T-cell (primary cell): Measurements from ENCODE around the gene CACNB4. TPM values are rescaled to one million over a fixed set of nuclear protein-coding genes. Genes with fewer than 3 reads are reported as not detected.
"Not testable (repeated sequence)": the region's sequence is repeated elsewhere in the genome, so short reads cannot be mapped to it uniquely, and the experiment has no call there.

Source experiments
- ATAC-seq, 4 experiments: fragments of 200-7000 bp in 3 of 4; fragments of 150-1000 bp in 1 of 4; cut with Tn5 transposase; replicated peaks in 1 of 4; 1 replicate in 3 of 4; 2 replicates in 1 of 4; pipeline ENCODE4 v1.10.0; 2021; ENCODE audit warnings: moderate library complexity in 3 of 4, mild to moderate bottlenecking in 2 of 4, moderate number of reproducible peaks in 1 of 4
- CTCF ChIA-PET, 2 donors: fragments of 300-600 bp; sonication (Branson Sonifier 250); formaldehyde crosslinking; loops; one replicate each; lab custom pipeline; 2022; ENCODE audit warnings: antibody characterized with exemption in 2 of 2; lab: Charles Lee
- POLR2A ChIA-PET, 2 donors: fragments of 300-600 bp; sonication (Branson Sonifier 250); formaldehyde crosslinking; loops; one replicate each; lab custom pipeline; 2022; ENCODE audit warnings: antibody characterized with exemption in 2 of 2; lab: Charles Lee
- DNase-seq, 35 experiments: peaks; one replicate each; pipeline versions ENCODE4 v3.0.0 to v3.0.0-alpha.2; 2013 to 2023
- H3K27ac ChIP-seq: one replicate; pipeline ENCODE4 v1.5.1; 2013; ENCODE audit warnings: low read length
- H3K27me3 ChIP-seq, 2 experiments: replicated peaks in 1 of 2; 1 replicate in 1 of 2; 2 replicates in 1 of 2; pipeline versions ENCODE4 v1.6.1 to v1.7.0; 2013; ENCODE audit warnings: low read length in 1 of 2, mixed read lengths in 1 of 2; ENCODE audit not compliant: control insufficient read depth in 2 of 2, insufficient read depth in 2 of 2; ENCODE audit errors: extremely low read depth in 1 of 2
- H3K36me3 ChIP-seq, 2 donors: 1 replicate in 1 of 2; 2 replicates in 1 of 2; pipeline versions ENCODE4 v1.6.1 to v1.7.0; 2013; ENCODE audit warnings: low read length in 1 of 2; ENCODE audit not compliant: control insufficient read depth in 2 of 2, insufficient read depth in 1 of 2; ENCODE audit errors: extremely low read depth in 1 of 2
- H3K4me1 ChIP-seq, 2 experiments: 1 replicate in 1 of 2; 2 replicates in 1 of 2; pipeline versions ENCODE4 v1.6.1 to v1.7.0; 2013; ENCODE audit warnings: low read length in 2 of 2, mixed read lengths in 1 of 2; ENCODE audit not compliant: insufficient read depth in 2 of 2, control insufficient read depth in 1 of 2; ENCODE audit errors: extremely low read depth in 1 of 2
- H3K4me3 ChIP-seq, 2 donors: 1 replicate in 1 of 2; 2 replicates in 1 of 2; pipeline versions ENCODE4 v1.5.1 to v1.7.0; 2013; ENCODE audit warnings: mild to moderate bottlenecking in 2 of 2, low read length in 1 of 2, moderate library complexity in 1 of 2; ENCODE audit not compliant: control insufficient read depth in 1 of 2; ENCODE audit errors: extremely low read depth in 1 of 2
- H3K9me3 ChIP-seq: 2 replicates; pipeline ENCODE4 v1.7.0; 2013
- H3K27ac Mint-ChIP-seq, 2 donors: one replicate each; pipeline ENCODE4 v1.8.0; 2020 to 2021; ENCODE audit warnings: mild to moderate bottlenecking in 2 of 2, mixed read lengths in 2 of 2
- H3K27me3 Mint-ChIP-seq, 2 donors: one replicate each; pipeline ENCODE4 v1.8.0; 2021 to 2022; ENCODE audit warnings: mixed read lengths in 2 of 2
- H3K36me3 Mint-ChIP-seq: one replicate; pipeline ENCODE4 v1.8.0; 2021; ENCODE audit warnings: mixed read lengths
- H3K4me1 Mint-ChIP-seq, 3 donors: one replicate each; pipeline ENCODE4 v1.8.0; 2020 to 2022; ENCODE audit warnings: mixed read lengths in 3 of 3, mild to moderate bottlenecking in 1 of 3
- H3K4me3 Mint-ChIP-seq, 3 donors: one replicate each; pipeline ENCODE4 v1.8.0; 2020 to 2022; ENCODE audit warnings: mild to moderate bottlenecking in 3 of 3, mixed read lengths in 3 of 3, moderate library complexity in 3 of 3
- H3K9me3 Mint-ChIP-seq, 3 donors: one replicate each; pipeline ENCODE4 v1.8.0; 2020 to 2022; ENCODE audit warnings: mixed read lengths in 3 of 3
- WGBS: methylation state at CpG from one replicate; pipeline ENCODE4 v1.1.5; 2013; ENCODE audit warnings: missing lambda C conversion rate; ENCODE audit not compliant: insufficient coverage; 5-methylcytosine and 5-hydroxymethylcytosine counted together
- total RNA-seq, 35 experiments: library from RNA in 6 of 35; stranded (reverse) in 6 of 35; fragments of 120-200 nt in 1 of 35; gene quantifications; one replicate each; pipeline versions ENCODE4 v1.2.1 to v1.2.4 and lab custom pipeline; 2013 to 2026

Gene CACNB4
- total RNA-seq, 5 donors from 2014 or later (not counting 1 experiment from before 2014, with no cell fraction given) = 0.16 to 1.2 (median 0.47) TPM

- ChIA-PET POLR2A (no interaction called here), CTCF (interaction anchor here in 1 of 2 donors (0.5 to 0.7 kb wide), 3 partner anchors 165 to 1703 kb away, joined by 3 to 6 read pairs (median 5); no protein-coding TSS in a partner anchor)
- no peak overlapping the region for H3K4me3 Mint-ChIP-seq
- Histone ChIP-seq H3K9me3 (no peaks in the 10 kb centered on the region), H3K4me3 (no peak overlapping the region), H3K36me3 (no peaks in the 10 kb centered on the region), H3K4me1 (no peaks in the 10 kb centered on the region), H3K27ac (no peak overlapping the region), H3K27me3 (peaks cover 0 to 7% of the 10 kb centered on the region in 2 experiments)
- DNase-seq (no peak), ATAC-seq (no peak)
- H3K27me3 Mint-ChIP-seq = peaks cover 10 to 21% of the 10 kb centered on the region in 2 donors
- no peaks in the 10 kb centered on the region for H3K4me1 Mint-ChIP-seq
- no peaks in the 10 kb centered on the region for H3K9me3 Mint-ChIP-seq
- no peaks in the 10 kb centered on the region for H3K36me3 Mint-ChIP-seq
- no peak overlapping the region for H3K27ac Mint-ChIP-seq
- WGBS = 100% methylated on average over 1 of the region's 1 CpG
Observed at GRCh38 chr2:152012697-152013096, 86.1 kb downstream of the CACNB4 start.

- Mint-ChIP-seq H3K9me3 (no peaks in the 10 kb centered on the region), H3K27me3 (peaks cover 10 to 21% of the 10 kb centered on the region in 2 donors), H3K4me3 (no peak overlapping the region), H3K27ac (no peak overlapping the region), H3K4me1 (no peaks in the 10 kb centered on the region), H3K36me3 (no peaks in the 10 kb centered on the region)
- 100% methylated on average over 1 of the region's 2 CpGs for WGBS
- Histone ChIP-seq H3K4me3 (no peak overlapping the region), H3K27me3 (peaks cover 0 to 7% of the 10 kb centered on the region in 2 experiments), H3K4me1 (no peaks in the 10 kb centered on the region), H3K27ac (no peak overlapping the region), H3K36me3 (no peaks in the 10 kb centered on the region), H3K9me3 (no peaks in the 10 kb centered on the region)
- ChIA-PET CTCF (interaction anchor here in 1 of 2 donors (0.6 to 2.0 kb wide), 2 partner anchors 10 to 1320 kb away, joined by 4 read pairs; no protein-coding TSS in a partner anchor), POLR2A (no interaction called here)
- DNase-seq (no peak), ATAC-seq (no peak)
Observed at GRCh38 chr2:152011724-152012123, 87.1 kb downstream of the CACNB4 start.

- DNase-seq (no peak), ATAC-seq (no peak)
- CTCF ChIA-PET = no interaction called here
- Histone ChIP-seq H3K27me3 (peaks cover 0 to 4% of the 10 kb centered on the region in 2 experiments), H3K4me1 (peaks cover 0 to 5% of the 10 kb centered on the region in 2 experiments), H3K36me3 (no peaks in the 10 kb centered on the region), H3K27ac (no peak overlapping the region), H3K4me3 (no peak overlapping the region), H3K9me3 (no peaks in the 10 kb centered on the region)
- H3K27ac Mint-ChIP-seq = no peak overlapping the region
- peaks cover 7 to 9% (median 8%) of the 10 kb centered on the region in 3 donors for H3K4me1 Mint-ChIP-seq
- no peak overlapping the region for H3K4me3 Mint-ChIP-seq
- no peaks in the 10 kb centered on the region for H3K9me3 Mint-ChIP-seq
- POLR2A ChIA-PET = no interaction called here
- no CpG with 5 or more reads among the region's 4 CpGs for WGBS
- H3K27me3 Mint-ChIP-seq = peaks cover under 1 to 6% of the 10 kb centered on the region in 2 donors
- H3K36me3 Mint-ChIP-seq = no peaks in the 10 kb centered on the region
Observed at GRCh38 chr2:152005607-152006006, 93.2 kb downstream of the CACNB4 start.

DNA sequence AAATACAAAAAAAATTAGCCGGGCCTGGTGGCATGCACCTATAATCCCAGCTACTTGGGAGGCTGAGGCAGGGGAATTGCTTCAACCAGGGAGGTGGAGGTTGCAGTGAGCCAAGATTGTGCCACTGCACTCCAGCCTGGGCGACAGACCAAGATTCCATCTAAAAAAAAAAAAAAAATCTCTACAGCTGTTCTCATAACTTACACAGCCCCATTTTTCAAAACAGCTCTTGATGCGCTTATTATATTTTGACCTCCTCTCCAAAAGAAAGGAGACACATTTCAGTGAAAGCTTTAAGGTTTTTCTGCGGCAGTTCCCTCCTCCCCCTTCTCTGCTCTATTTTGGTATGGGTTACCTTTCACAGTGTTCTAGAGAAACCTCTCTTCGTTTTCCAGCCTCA is 95.6 kb downstream of the CACNB4 start:
- not testable (repeated sequence) for H3K27me3 Mint-ChIP-seq, ATAC-seq
- CTCF ChIA-PET = interaction anchor here (0.5 to 2.3 kb wide), 6 partner anchors 8 to 603 kb away, joined by 3 to 11 read pairs (median 3); no protein-coding TSS in a partner anchor

DNA sequence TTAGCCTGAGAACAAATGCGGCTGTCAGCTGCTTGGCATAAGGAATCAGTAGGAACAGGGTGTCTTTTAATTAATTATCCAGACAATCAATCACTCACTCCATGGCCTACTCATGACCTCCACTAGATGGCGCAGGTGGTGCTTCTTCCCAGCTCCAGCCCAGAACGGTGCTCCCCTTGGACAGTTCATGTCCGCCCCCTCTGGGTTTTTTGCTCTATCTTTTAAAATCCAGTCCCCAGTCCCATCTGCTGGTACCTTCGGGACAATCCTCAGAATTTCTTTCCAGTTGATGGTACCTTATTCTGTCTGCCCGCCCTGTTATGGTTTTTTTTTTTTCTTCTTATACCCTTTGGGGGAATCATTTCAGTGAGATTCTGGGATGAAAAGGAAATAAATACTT is 99.8 kb downstream of the CACNB4 start:
- no peaks in the 10 kb centered on the region for H3K9me3 ChIP-seq
- CTCF ChIA-PET = interaction anchor here (0.7 to 1.7 kb wide), 7 partner anchors 15 to 186 kb away, joined by 3 to 7 read pairs (median 4); no protein-coding TSS in a partner anchor
- no peak overlapping the region for H3K4me3 ChIP-seq
- no peaks in the 10 kb centered on the region for H3K36me3 Mint-ChIP-seq
- H3K27me3 ChIP-seq = peaks cover 0 to 3% of the 10 kb centered on the region in 2 experiments
- no peak overlapping the region for H3K4me3 Mint-ChIP-seq
- DNase-seq (peak in 26 of 35 experiments; percentile 1 to 64 (median 18)), ATAC-seq (peak in 2 of 4 experiments; percentile 45 to 46)
- H3K9me3 Mint-ChIP-seq = no peaks in the 10 kb centered on the region
- 0% methylated on average over 1 of the region's 6 CpGs for WGBS
- no peak overlapping the region for H3K27ac Mint-ChIP-seq
- peaks cover under 1 to 1% (median under 1%) of the 10 kb centered on the region in 3 donors for H3K4me1 Mint-ChIP-seq
- no peaks in the 10 kb centered on the region for H3K27me3 Mint-ChIP-seq
- H3K36me3 ChIP-seq = no peaks in the 10 kb centered on the region
- no peak overlapping the region for H3K27ac ChIP-seq
- POLR2A ChIA-PET = no interaction called here
- H3K4me1 ChIP-seq = no peaks in the 10 kb centered on the region

More for the DNA sequence above, 95.6 kb downstream of the CACNB4 start:
- not testable (repeated sequence) for H3K27me3 ChIP-seq, H3K27ac Mint-ChIP-seq, H3K4me1 ChIP-seq, H3K4me3 Mint-ChIP-seq, H3K4me3 ChIP-seq, H3K9me3 ChIP-seq, H3K36me3 Mint-ChIP-seq, H3K27ac ChIP-seq, DNase-seq, H3K36me3 ChIP-seq, H3K4me1 Mint-ChIP-seq, H3K9me3 Mint-ChIP-seq
- POLR2A ChIA-PET = interaction anchor here in 1 of 2 donors (0.7 kb wide), 1 partner anchor 11 kb away, joined by 3 read pairs; no protein-coding TSS in a partner anchor
- no CpG with 5 or more reads among the region's 5 CpGs for WGBS

DNA sequence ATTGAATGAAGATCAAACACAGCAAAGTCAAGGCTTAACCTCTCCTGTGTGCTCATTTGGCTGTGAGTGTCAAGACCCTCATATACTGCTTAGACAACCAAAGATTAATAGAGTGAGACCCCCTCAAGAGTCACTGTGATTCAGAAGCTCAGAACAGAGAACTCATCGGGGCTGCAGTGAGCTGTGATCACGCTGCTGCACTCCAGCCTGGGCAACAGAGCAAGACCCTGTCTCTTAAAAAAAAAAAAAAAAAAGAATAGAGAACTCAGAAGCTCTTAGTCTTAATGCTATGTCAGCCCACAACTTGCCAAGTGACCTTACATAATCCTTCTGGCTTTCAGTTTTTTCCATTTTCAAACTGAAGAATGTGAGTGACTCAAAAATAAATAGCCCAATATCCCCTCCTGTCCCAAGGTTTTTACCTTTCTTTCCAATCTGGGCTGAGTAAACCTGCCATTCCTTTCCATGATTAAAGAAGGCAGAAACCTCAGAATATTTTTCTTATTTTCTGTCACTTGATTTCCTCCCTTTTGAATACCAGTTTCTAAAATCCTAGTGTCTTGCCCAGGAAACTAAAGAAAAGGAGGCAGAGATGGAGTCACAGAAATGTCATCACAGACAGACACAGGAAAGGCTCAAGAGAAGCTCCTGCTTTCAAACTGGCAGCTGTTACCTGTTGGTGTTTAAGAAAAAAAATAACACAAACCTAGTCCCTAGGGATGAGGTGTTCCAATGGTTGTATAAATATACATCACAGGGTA is 102.4 kb downstream of the CACNB4 start:
- POLR2A ChIA-PET = interaction anchor here in 1 of 2 donors (0.6 kb wide), 1 partner anchor 554 kb away, joined by 5 read pairs; no protein-coding TSS in a partner anchor

More for the DNA sequence above, 102.4 kb downstream of the CACNB4 start:
- peaks cover 0 to 3% of the 10 kb centered on the region in 2 experiments for H3K27me3 ChIP-seq
- ATAC-seq = no peak
- no peaks in the 10 kb centered on the region for H3K27me3 Mint-ChIP-seq
- H3K36me3 ChIP-seq = no peaks in the 10 kb centered on the region
- no peak overlapping the region for H3K27ac ChIP-seq
- no peaks in the 10 kb centered on the region for H3K4me1 ChIP-seq
- no peaks in the 10 kb centered on the region for H3K36me3 Mint-ChIP-seq
- WGBS = no CpG with 5 or more reads among the region's 2 CpGs
- H3K4me3 ChIP-seq = no peak overlapping the region
- H3K9me3 ChIP-seq = no peaks in the 10 kb centered on the region
- no peak overlapping the region for H3K4me3 Mint-ChIP-seq
- no peaks in the 10 kb centered on the region for H3K4me1 Mint-ChIP-seq
- no peak overlapping the region for H3K27ac Mint-ChIP-seq
- no peak for DNase-seq
- CTCF ChIA-PET = interaction anchor here in 1 of 2 donors (0.6 kb wide), 1 partner anchor 108 kb away, joined by 6 read pairs; no protein-coding TSS in a partner anchor
- no peaks in the 10 kb centered on the region for H3K9me3 Mint-ChIP-seq
